ENCODE measurements around the gene SUN3.

Gene SUN3

DNA sequence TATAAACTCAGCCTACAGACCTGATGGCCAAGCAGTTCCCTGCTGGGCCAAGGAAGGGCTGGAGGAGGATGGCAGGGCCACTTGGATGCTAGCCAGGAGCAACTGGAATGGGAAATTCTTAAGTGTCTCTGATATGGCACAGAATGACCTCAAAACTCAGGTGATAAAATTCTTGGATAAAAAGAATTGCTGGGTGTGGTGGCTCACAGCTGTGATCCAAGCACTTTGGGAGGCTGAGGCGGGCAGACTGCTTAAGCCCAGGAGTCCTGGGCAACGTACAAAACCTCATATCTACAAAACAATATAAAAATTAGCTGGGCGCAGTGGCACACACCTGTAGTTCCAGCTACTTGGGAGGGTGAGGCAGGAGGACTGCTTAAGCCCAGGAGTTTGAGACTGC lies 66.6 kb downstream of the SUN3 start:
- no peak for DNase-seq (ENCODE audit: low spot score)
- TF ChIP-seq, protein P1, sequence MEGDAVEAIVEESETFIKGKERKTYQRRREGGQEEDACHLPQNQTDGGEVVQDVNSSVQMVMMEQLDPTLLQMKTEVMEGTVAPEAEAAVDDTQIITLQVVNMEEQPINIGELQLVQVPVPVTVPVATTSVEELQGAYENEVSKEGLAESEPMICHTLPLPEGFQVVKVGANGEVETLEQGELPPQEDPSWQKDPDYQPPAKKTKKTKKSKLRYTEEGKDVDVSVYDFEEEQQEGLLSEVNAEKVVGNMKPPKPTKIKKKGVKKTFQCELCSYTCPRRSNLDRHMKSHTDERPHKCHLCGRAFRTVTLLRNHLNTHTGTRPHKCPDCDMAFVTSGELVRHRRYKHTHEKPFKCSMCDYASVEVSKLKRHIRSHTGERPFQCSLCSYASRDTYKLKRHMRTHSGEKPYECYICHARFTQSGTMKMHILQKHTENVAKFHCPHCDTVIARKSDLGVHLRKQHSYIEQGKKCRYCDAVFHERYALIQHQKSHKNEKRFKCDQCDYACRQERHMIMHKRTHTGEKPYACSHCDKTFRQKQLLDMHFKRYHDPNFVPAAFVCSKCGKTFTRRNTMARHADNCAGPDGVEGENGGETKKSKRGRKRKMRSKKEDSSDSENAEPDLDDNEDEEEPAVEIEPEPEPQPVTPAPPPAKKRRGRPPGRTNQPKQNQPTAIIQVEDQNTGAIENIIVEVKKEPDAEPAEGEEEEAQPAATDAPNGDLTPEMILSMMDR (IDR thresholded peaks at IDR 0.05; ENCODE audit: extremely low read depth, insufficient read depth, missing control alignments) = no peak
- in situ Hi-C loops (cut with MboI; ENCODE audit: low pct_unique_long_range_greater_than_20kb, low sequenced_read_pairs, unreplicated experiment) = no loop called here

DNA sequence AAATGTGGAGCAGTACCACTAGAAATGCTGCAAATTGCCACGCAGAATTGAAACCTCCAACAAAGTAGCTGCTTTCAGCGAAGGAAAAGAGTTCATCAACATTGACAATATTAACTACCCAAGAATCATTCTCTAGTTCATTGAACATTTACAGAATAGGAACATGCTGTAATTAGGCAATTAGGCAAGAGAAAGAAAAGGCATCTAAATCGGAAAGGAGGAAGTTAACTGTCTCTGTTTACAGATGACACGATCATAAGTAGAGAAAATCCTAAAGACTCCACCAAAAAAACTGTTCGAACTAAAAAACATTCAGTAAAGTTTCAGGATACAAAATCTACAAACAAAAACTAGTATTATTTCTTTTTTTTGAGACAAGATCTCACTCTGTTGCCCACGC lies 71.8 kb downstream of the SUN3 start:
- in situ Hi-C loops (cut with MboI; ENCODE audit: low pct_unique_long_range_greater_than_20kb, low sequenced_read_pairs, unreplicated experiment) = loop anchor here (10.0 kb wide), 1 partner anchor 158 kb away; no protein-coding TSS in a partner anchor
- DNase-seq (ENCODE audit: low spot score) = no peak

DNA sequence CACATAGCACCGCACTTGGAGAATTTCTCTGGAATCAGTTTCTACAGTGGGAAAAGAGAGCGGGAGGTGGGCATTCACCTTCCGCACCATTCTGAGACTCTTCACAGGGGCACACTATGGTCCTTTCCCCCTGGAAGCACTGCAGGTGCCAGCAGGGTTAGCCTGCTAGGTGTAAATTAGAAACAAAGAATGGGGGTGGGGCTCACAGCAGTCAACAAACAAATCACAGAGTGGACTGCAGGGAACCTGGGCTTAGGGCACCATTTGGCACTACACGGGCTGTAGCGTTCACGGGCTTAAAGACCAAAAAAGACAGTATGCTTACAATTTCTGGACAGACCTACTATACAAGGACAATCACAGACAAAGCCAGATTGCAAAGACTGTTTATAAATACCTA lies 72.7 kb downstream of the SUN3 start:
- in situ Hi-C loops (cut with MboI; ENCODE audit: low pct_unique_long_range_greater_than_20kb, low sequenced_read_pairs, unreplicated experiment) = loop anchor here (10.0 kb wide), 1 partner anchor 159 kb away; no protein-coding TSS in a partner anchor
- TF ChIP-seq, protein P1 (IDR thresholded peaks at IDR 0.05; ENCODE audit: extremely low read depth, insufficient read depth, missing control alignments) = no peak
- no peak for DNase-seq (ENCODE audit: low spot score)

More for the DNA sequence above, 71.8 kb downstream of the SUN3 start:
- TF ChIP-seq, protein P1 (IDR thresholded peaks at IDR 0.05; ENCODE audit: extremely low read depth, insufficient read depth, missing control alignments) = no peak

DNA sequence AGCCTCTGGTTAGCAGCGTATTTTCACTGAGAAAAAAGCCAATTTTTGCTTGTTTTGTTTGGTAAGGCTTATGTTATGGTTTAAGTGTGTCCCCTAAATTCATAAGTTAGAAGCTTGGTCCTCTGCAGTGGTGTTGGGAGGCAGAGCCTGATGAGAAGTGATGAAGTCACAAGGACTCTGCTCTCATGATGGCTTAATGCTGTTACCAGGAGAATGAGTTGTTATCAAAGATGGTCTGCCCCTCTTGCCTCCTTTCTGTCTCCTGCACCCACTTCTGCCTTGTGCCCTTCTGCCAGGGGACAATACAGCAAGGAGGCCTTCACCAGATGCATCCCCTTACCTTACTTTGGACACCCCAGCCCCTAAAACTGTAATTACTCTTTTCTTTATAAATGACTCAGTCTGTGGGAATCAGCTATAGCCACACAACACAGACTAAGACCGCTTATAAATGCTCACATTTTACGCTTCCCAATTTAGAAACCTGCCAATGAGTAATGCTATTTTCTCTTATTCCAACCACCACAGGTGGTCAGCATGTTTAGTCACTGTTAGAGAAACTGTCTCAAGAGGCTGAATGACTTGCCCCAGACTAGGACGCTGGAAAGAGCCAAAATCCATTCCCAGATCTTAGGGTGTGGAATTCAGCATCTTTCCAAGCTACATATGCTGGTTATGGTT lies 74.5 kb downstream of the SUN3 start:
- peak; percentile 59 for DNase-seq (ENCODE audit: low spot score)
- in situ Hi-C loops (cut with MboI; ENCODE audit: low pct_unique_long_range_greater_than_20kb, low sequenced_read_pairs, unreplicated experiment) = loop anchor here (10.0 kb wide), 1 partner anchor 160 kb away; no protein-coding TSS in a partner anchor
- TF ChIP-seq, protein P1 (IDR thresholded peaks at IDR 0.05; ENCODE audit: extremely low read depth, insufficient read depth, missing control alignments) = no peak

DNA sequence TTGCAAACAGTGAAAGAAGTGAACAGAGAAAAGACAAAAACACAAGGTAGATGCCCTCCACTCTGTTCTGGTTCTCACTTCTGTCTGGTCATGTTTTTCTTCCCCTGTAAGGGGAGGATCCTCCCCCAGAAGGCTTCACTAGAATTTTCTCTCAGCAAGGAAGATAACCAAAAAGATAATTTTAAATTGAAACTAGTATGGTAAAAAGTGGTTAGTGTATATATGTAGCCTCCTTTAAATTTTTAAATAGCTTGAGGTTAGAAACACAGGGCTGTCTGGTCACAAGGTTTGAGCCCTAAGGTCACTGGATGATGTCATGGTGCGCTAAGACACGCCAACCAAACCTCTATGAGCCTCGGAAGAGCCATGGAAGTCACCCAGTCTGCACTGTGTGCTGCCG lies 75.1 kb downstream of the SUN3 start:
- in situ Hi-C loops (cut with MboI; ENCODE audit: low pct_unique_long_range_greater_than_20kb, low sequenced_read_pairs, unreplicated experiment) = loop anchor here (10.0 kb wide), 1 partner anchor 161 kb away; no protein-coding TSS in a partner anchor
- TF ChIP-seq, protein P1 (IDR thresholded peaks at IDR 0.05; ENCODE audit: extremely low read depth, insufficient read depth, missing control alignments) = no peak
- peak; percentile 78 for DNase-seq (ENCODE audit: low spot score)

DNA sequence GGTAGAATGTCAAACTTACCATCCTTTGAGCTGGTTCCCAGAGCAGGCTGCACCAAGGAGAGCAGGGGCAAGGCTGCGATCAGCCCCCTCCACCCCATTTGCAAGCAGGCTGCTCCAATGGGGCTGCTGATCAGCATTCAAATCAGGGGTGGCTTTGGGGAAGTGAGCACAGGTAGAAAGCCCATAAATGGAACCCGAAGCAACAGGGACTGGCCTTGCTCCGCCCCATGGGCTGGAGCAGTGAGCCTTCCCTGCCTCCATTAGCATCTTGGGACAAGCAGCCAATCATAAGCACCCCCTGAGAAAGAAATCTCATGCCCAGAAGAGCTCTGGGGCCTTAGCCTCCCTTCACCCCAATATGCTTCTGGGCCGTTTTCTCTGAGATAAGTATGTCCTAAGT lies 76.7 kb downstream of the SUN3 start:
- in situ Hi-C loops (cut with MboI; ENCODE audit: low pct_unique_long_range_greater_than_20kb, low sequenced_read_pairs, unreplicated experiment) = loop anchor here (10.0 kb wide), 1 partner anchor 163 kb away; no protein-coding TSS in a partner anchor

More for the DNA sequence above, 76.7 kb downstream of the SUN3 start:
- no peak for DNase-seq (ENCODE audit: low spot score)
- TF ChIP-seq, protein P1 (IDR thresholded peaks at IDR 0.05; ENCODE audit: extremely low read depth, insufficient read depth, missing control alignments) = no peak
